Lower leg skin (tissue), 3 donors: Measurements from ENCODE around the gene IL1RAP.

Experiments used
- CTCF ChIP-seq, 3 donors: fragments of 450-650 bp; IDR thresholded peaks; one replicate each; pipeline ENCODE4 v1.5.1; 2016; ENCODE audit warnings: antibody characterized with exemption in 3 of 3, mild to moderate bottlenecking in 3 of 3, moderate library complexity in 2 of 3
- POLR2A ChIP-seq, 2 donors: fragments of 450-650 bp; IDR thresholded peaks; one replicate each; pipeline ENCODE4 v1.6.1; 2016 to 2017; ENCODE audit warnings: antibody characterized with exemption in 2 of 2, mild to moderate bottlenecking in 1 of 2, moderate library complexity in 1 of 2

- TF ChIP-seq CTCF (IDR thresholded peaks at IDR 0.05): no peak
- TF ChIP-seq POLR2A (IDR thresholded peaks at IDR 0.05): no peak
Measured at GRCh38 chr3:190692256-190692655, 178.4 kb downstream of the IL1RAP start.
